ENCODE data around the gene IPO9.

IPO9 gene

GRCh38 chr1:201828820-201829774 is at the start of gene IPO9:
Gene IPO9, plus strand, starts transcription at chr1:201829157. Its CDS starts 53 bp downstream, at chr1:201829210.
- DNase-seq (ENCODE audit: low read depth): peak; percentile 93

- no peak for DNase-seq (ENCODE audit: low read depth)
Measured at GRCh38 chr1:201779351-201779880, 49.5 kb upstream of the IPO9 start.

- DNase-seq (ENCODE audit: low read depth): no peak
Measured at GRCh38 chr1:201780952-201781351, 48.0 kb upstream of the IPO9 start.

- no peak for DNase-seq (ENCODE audit: low read depth)
Measured at GRCh38 chr1:201781437-201781836, 47.5 kb upstream of the IPO9 start.

- no peak for DNase-seq (ENCODE audit: low read depth)
Measured at GRCh38 chr1:201782353-201782752, 46.6 kb upstream of the IPO9 start.

- no peak for DNase-seq (ENCODE audit: low read depth)
Measured at GRCh38 chr1:201783058-201783457, 45.9 kb upstream of the IPO9 start.

GRCh38 chr1:201783572-201783971 is 45.4 kb upstream of the IPO9 start:
- DNase-seq (ENCODE audit: low read depth): no peak

- DNase-seq (ENCODE audit: low read depth): no peak
Measured at GRCh38 chr1:201785291-201785690, 43.7 kb upstream of the IPO9 start.

GRCh38 chr1:201786824-201787223 is 42.1 kb upstream of the IPO9 start:
- DNase-seq (ENCODE audit: low read depth): no peak

GRCh38 chr1:201788296-201788695 is 40.7 kb upstream of the IPO9 start:
- no peak for DNase-seq (ENCODE audit: low read depth)

- no peak for DNase-seq (ENCODE audit: low read depth)
Measured at GRCh38 chr1:201789245-201789644, 39.7 kb upstream of the IPO9 start.

GRCh38 chr1:201790261-201790660 is 38.7 kb upstream of the IPO9 start:
- no peak for DNase-seq (ENCODE audit: low read depth)

GRCh38 chr1:201791051-201791778 is 37.7 kb upstream of the IPO9 start:
- no peak for DNase-seq (ENCODE audit: low read depth)

GRCh38 chr1:201791779-201792173 is 37.2 kb upstream of the IPO9 start:
- DNase-seq (ENCODE audit: low read depth): no peak

GRCh38 chr1:201792534-201793305 is 36.2 kb upstream of the IPO9 start:
- peak; percentile 26 for DNase-seq (ENCODE audit: low read depth)

GRCh38 chr1:201793306-201793925 is 35.5 kb upstream of the IPO9 start:
- DNase-seq (ENCODE audit: low read depth): no peak

- no peak for DNase-seq (ENCODE audit: low read depth)
Measured at GRCh38 chr1:201795066-201795465, 33.9 kb upstream of the IPO9 start.

GRCh38 chr1:201800246-201800645 is 28.7 kb upstream of the IPO9 start:
- no peak for DNase-seq (ENCODE audit: low read depth)

- no peak for DNase-seq (ENCODE audit: low read depth)
Measured at GRCh38 chr1:201806801-201807200, 22.2 kb upstream of the IPO9 start.

- DNase-seq (ENCODE audit: low read depth): no peak
Measured at GRCh38 chr1:201807958-201808632, 20.9 kb upstream of the IPO9 start.

GRCh38 chr1:201808633-201808990 is 20.3 kb upstream of the IPO9 start:
- DNase-seq (ENCODE audit: low read depth): no peak
